AG04450 (cell line): Measurements from ENCODE around the gene URM1. TPM values are rescaled to one million over a fixed set of nuclear protein-coding genes. Genes with fewer than 3 reads are reported as not detected.

Source experiments
- CTCF ChIA-PET: fragments of 300-600, 350-600 bp; formaldehyde crosslinking; extraction: SDS; loops from one replicate; lab custom pipeline; 2022; ENCODE audit warnings: antibody characterized with exemption, inconsistent platforms; lab: Charles Lee
- POLR2A ChIA-PET: fragments of 350-600 bp; formaldehyde crosslinking; extraction: SDS; loops from one replicate; lab custom pipeline; 2021; ENCODE audit warnings: antibody characterized with exemption, inconsistent platforms; lab: Yijun Ruan, JAX
- DNase-seq: peaks from one replicate; pipeline ENCODE4 v3.0.0-alpha.2; 2011; ENCODE audit warnings: low read depth, low spot score
- H3K27ac ChIP-seq: one replicate; pipeline ENCODE4 v1.5.1; 2012; ENCODE audit warnings: low read depth, low read length, control low read depth
- H3K27me3 ChIP-seq: one replicate; pipeline ENCODE4 v1.6.0; 2012; ENCODE audit warnings: low read length; ENCODE audit not compliant: control insufficient read depth, insufficient read depth
- H3K4me3 ChIP-seq: 2 replicates; pipeline ENCODE4 v1.5.1; 2011; ENCODE audit warnings: mild to moderate bottlenecking, low read depth, low read length, control low read depth
- H3K9me3 ChIP-seq: 2 replicates; pipeline ENCODE4 v1.5.1; 2012; ENCODE audit warnings: low read length; ENCODE audit not compliant: control insufficient read depth, insufficient read depth
- polyA plus RNA-seq: library from polyadenylated mRNA; depleted of rRNA; stranded (reverse); fragments of >200 nt; gene quantifications from 2 replicates; pipeline ENCODE4 v1.2.3, GENCODE V29; 2011; rRNA removed
- TF ChIP-seq, protein P1 (sequence below): IDR thresholded peaks from 2 replicates; pipeline ENCODE4 v1.5.1; 2011; ENCODE audit warnings: low read depth, low read length, control low read depth, inconsistent platforms

The URM1 gene
- polyA plus RNA-seq, 1 experiment: 44.7 TPM

DNA sequence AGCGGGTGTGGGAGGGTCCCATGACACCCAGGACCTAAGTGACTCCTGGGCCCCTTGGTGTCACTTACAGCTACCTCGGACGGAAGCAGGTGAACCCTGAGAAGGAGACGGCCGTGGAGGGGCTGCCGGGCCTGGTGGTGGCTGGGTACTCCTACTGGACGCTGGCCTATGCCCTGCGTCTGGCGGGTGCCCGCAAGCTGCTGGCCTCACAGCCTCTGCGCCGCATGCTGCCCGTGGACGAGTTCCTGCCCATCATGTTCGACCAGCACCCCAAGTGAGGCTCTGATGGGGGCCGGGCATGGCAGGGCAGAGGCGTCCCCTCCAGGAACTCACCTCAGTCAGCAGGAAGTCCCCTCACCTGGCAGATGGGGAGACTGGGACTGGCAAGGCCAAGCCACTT is 63.2 kb downstream of the URM1 start:
- TF ChIP-seq, protein P1, sequence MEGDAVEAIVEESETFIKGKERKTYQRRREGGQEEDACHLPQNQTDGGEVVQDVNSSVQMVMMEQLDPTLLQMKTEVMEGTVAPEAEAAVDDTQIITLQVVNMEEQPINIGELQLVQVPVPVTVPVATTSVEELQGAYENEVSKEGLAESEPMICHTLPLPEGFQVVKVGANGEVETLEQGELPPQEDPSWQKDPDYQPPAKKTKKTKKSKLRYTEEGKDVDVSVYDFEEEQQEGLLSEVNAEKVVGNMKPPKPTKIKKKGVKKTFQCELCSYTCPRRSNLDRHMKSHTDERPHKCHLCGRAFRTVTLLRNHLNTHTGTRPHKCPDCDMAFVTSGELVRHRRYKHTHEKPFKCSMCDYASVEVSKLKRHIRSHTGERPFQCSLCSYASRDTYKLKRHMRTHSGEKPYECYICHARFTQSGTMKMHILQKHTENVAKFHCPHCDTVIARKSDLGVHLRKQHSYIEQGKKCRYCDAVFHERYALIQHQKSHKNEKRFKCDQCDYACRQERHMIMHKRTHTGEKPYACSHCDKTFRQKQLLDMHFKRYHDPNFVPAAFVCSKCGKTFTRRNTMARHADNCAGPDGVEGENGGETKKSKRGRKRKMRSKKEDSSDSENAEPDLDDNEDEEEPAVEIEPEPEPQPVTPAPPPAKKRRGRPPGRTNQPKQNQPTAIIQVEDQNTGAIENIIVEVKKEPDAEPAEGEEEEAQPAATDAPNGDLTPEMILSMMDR: no peak
- H3K27ac ChIP-seq: no peak overlapping the region
- ChIA-PET CTCF (interaction anchor here (1.0 kb wide), 1 partner anchor 24 kb away, joined by 3 read pairs; no protein-coding TSS in a partner anchor), POLR2A (no interaction called here)
- H3K4me3 ChIP-seq: no peak overlapping the region
- no peak for DNase-seq
- H3K9me3 ChIP-seq: no peaks in the 10 kb centered on the region
- H3K27me3 ChIP-seq: no peaks in the 10 kb centered on the region

GRCh38 chr9:128435611-128436010 is 64.4 kb downstream of the URM1 start:
- H3K27ac ChIP-seq: no peak overlapping the region
- CTCF ChIA-PET: interaction anchor here (1.0 kb wide), 1 partner anchor 141 kb away, joined by 3 read pairs; no protein-coding TSS in a partner anchor

GRCh38 chr9:128438343-128439109 is 67.4 kb downstream of the URM1 start:
- Histone ChIP-seq H3K9me3 (no peaks in the 10 kb centered on the region), H3K27me3 (no peaks in the 10 kb centered on the region), H3K4me3 (no peak overlapping the region), H3K27ac (no peak overlapping the region)
- CTCF ChIA-PET: interaction anchor here (0.5 to 1.9 kb wide), 30 partner anchors 9 to 144 kb away, joined by 3 to 30 read pairs (median 5); partner anchors contain the start of gene CERCAM
- POLR2A ChIA-PET: interaction anchor here (0.9 to 1.3 kb wide), 3 partner anchors 18 to 116 kb away, joined by 3 to 4 read pairs (median 4); partner anchors contain the start of gene ODF2
- TF ChIP-seq, protein P1: peak; percentile 94
- DNase-seq: peak; percentile 56

More at GRCh38 chr9:128435611-128436010, 64.4 kb downstream of the URM1 start:
- Histone ChIP-seq H3K4me3 (no peak overlapping the region), H3K27me3 (no peaks in the 10 kb centered on the region), H3K9me3 (no peaks in the 10 kb centered on the region)
- TF ChIP-seq, protein P1: no peak
- POLR2A ChIA-PET: no interaction called here
- DNase-seq: no peak

DNA sequence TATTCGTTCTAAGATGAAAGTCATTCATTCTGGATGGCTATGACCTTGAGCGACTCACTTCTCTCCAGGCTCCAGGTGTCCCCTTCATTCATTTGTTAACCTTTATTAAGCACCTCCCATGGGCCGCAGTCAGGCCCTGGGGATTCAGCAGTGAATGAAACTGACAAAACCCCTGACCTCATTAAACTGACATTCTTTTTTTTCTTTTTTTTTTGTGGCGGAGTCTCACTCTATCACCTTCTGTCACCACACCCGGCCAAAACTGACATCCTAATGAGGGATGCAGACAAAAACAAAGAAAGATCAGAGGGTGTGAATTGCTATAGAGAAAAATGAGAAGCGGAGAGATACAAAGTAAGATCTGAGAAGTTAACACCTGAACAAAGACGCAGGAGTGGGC is 68.1 kb downstream of the URM1 start:
- CTCF ChIA-PET: interaction anchor here (0.5 to 1.9 kb wide), 28 partner anchors 8 to 145 kb away, joined by 3 to 30 read pairs (median 6); partner anchors contain the start of gene CERCAM
- Histone ChIP-seq H3K4me3 (no peak overlapping the region), H3K27me3 (no peaks in the 10 kb centered on the region), H3K9me3 (no peaks in the 10 kb centered on the region), H3K27ac (no peak overlapping the region)
- DNase-seq: no peak
- TF ChIP-seq, protein P1: no peak
- POLR2A ChIA-PET: interaction anchor here (1.0 to 1.3 kb wide), 2 partner anchors 112 to 115 kb away, joined by 3 to 4 read pairs; no protein-coding TSS in a partner anchor

Other genes starting within 250 kb of the URM1 start
- 56.3 and 75.2 TPM in 2 replicates for gene PTGES2, start 243.6 kb upstream of the URM1 start, polyA plus RNA-seq
- not detected in 2 replicates for gene LCN2, start 221.9 kb upstream of the URM1 start, polyA plus RNA-seq
- 48.1 and 64.2 TPM in 2 replicates for gene BBLN, start 211.1 kb upstream of the URM1 start, polyA plus RNA-seq
- 26.9 and 45.6 TPM in 2 replicates for gene CIZ1, start 179.8 kb upstream of the URM1 start, polyA plus RNA-seq
- gene DNM1, start 168.0 kb upstream of the URM1 start, polyA plus RNA-seq: 12.0 and 17.4 TPM in 2 replicates
- 112 and 121 TPM in 2 replicates for gene GOLGA2, start 95.4 kb upstream of the URM1 start, polyA plus RNA-seq
- 72.2 and 75.8 TPM in 2 replicates for gene SWI5, start 95.1 kb upstream of the URM1 start, polyA plus RNA-seq
- gene TRUB2, start 48.9 kb upstream of the URM1 start, polyA plus RNA-seq: 15.1 and 20.7 TPM in 2 replicates
- gene COQ4, start 48.5 kb upstream of the URM1 start, polyA plus RNA-seq: 19.0 and 24.8 TPM in 2 replicates
- 7.7 and 9.4 TPM in 2 replicates for gene SLC27A4, start 30.8 kb upstream of the URM1 start, polyA plus RNA-seq
- 54.9 and 72.1 TPM in 2 replicates for gene CERCAM, start 49.5 kb downstream of the URM1 start, polyA plus RNA-seq
- gene ODF2, start 84.6 kb downstream of the URM1 start, polyA plus RNA-seq: 16.8 and 19.4 TPM in 2 replicates
- gene GLE1, start 133.3 kb downstream of the URM1 start, polyA plus RNA-seq: 21.6 and 27.3 TPM in 2 replicates
- gene SPTAN1, start 181.2 kb downstream of the URM1 start, polyA plus RNA-seq: 211 and 275 TPM in 2 replicates